B cell (primary cell): ENCODE measurements around the gene SRSF10. TPM values are rescaled to one million over a fixed set of nuclear protein-coding genes. Genes with fewer than 3 reads are reported as not detected.
A peak's percentile ranks its signal among the peaks of the same experiment; 100 is the strongest.

Experiments used
- ATAC-seq: fragments of 200-7000 bp; cut with Tn5 transposase; one replicate; pipeline ENCODE4 v1.10.0; 2021; ENCODE audit warnings: low read depth, mild to moderate bottlenecking, moderate number of reproducible peaks, moderate library complexity
- CTCF ChIA-PET: fragments of 350-600 bp; sonication (Branson Sonifier 250); formaldehyde crosslinking; loops from one replicate; lab custom pipeline; 2021; ENCODE audit warnings: antibody characterized with exemption, inconsistent platforms; lab: Charles Lee
- POLR2A ChIA-PET: fragments of 350-600 bp; sonication (Branson Sonifier 250); formaldehyde crosslinking; loops from one replicate; lab custom pipeline; 2021; ENCODE audit warnings: antibody characterized with exemption; lab: Charles Lee
- DNase-seq: peaks from one replicate; pipeline ENCODE4 v3.0.0; 2013
- H2AFZ ChIP-seq: 2 replicates; pipeline ENCODE4 v1.6.1; 2012; ENCODE audit warnings: mild to moderate bottlenecking, low read depth, low read length; ENCODE audit not compliant: insufficient read depth, poor library complexity, severe bottlenecking
- H3K27ac ChIP-seq, 2 donors: 1 replicate in 1 of 2; 2 replicates in 1 of 2; pipeline ENCODE4 v1.5.1; 2012 to 2013; ENCODE audit warnings: low read length in 2 of 2, mild to moderate bottlenecking in 2 of 2, moderate library complexity in 1 of 2
- H3K27me3 ChIP-seq, 4 experiments: fragments of 200-600 bp in 1 of 4; sonication (generic) in 1 of 4; replicated peaks in 1 of 4; 1 replicate in 2 of 4; 2 replicates in 2 of 4; pipeline versions ENCODE4 v1.6.1 to v1.7.0; 2013 to 2016; ENCODE audit warnings: low read length in 3 of 4, mild to moderate bottlenecking in 2 of 4, mixed read lengths in 1 of 4, moderate library complexity in 1 of 4; ENCODE audit not compliant: insufficient read depth in 4 of 4, control insufficient read depth in 3 of 4; ENCODE audit errors: control extremely low read depth in 1 of 4
- H3K36me3 ChIP-seq, 2 experiments: replicated peaks in 1 of 2; 1 replicate in 1 of 2; 2 replicates in 1 of 2; pipeline versions ENCODE4 v1.6.1 to v1.7.1; 2013; ENCODE audit warnings: low read length in 1 of 2; ENCODE audit not compliant: insufficient read depth in 2 of 2, control insufficient read depth in 1 of 2; ENCODE audit errors: control extremely low read depth in 1 of 2, extremely low read depth in 1 of 2
- H3K4me1 ChIP-seq, 2 donors: fragments of 200-600 bp in 1 of 2; sonication (generic) in 1 of 2; 1 replicate in 1 of 2; 2 replicates in 1 of 2; pipeline versions ENCODE4 v1.5.1 to v1.6.1; 2013 to 2017; ENCODE audit warnings: low read length in 2 of 2; ENCODE audit not compliant: control insufficient read depth in 2 of 2, insufficient read depth in 2 of 2
- H3K4me2 ChIP-seq: replicated peaks from 2 replicates; pipeline ENCODE3; 2012; ENCODE audit warnings: mild to moderate bottlenecking, low read depth, low read length; ENCODE audit not compliant: poor library complexity, severe bottlenecking
- H3K4me3 ChIP-seq, 5 experiments: fragments of 200-600 bp in 1 of 5; sonication (generic) in 1 of 5; 1 replicate in 3 of 5; 2 replicates in 2 of 5; pipeline versions ENCODE4 v1.5.1 to v1.7.0; 2011 to 2016; ENCODE audit warnings: low read length in 4 of 5, mild to moderate bottlenecking in 4 of 5, low read depth in 2 of 5, control low read depth in 1 of 5, moderate library complexity in 1 of 5; ENCODE audit not compliant: insufficient read depth in 1 of 5; ENCODE audit errors: control extremely low read depth in 1 of 5, extremely low read depth in 1 of 5
- H3K79me2 ChIP-seq: fragments of 200-600 bp; sonication (generic); one replicate; pipeline ENCODE4 v1.6.0; 2016; ENCODE audit warnings: low read length; ENCODE audit not compliant: control insufficient read depth, insufficient read depth
- H3K9ac ChIP-seq: fragments of 200-600 bp; sonication (generic); 2 replicates; pipeline ENCODE4 v1.6.1; 2017; ENCODE audit warnings: mild to moderate bottlenecking, low read length, moderate library complexity
- H3K9me3 ChIP-seq, 3 donors: one replicate each; pipeline versions ENCODE4 v1.6.1 to v1.7.1; 2013; ENCODE audit warnings: low read length in 2 of 3; ENCODE audit not compliant: control insufficient read depth in 2 of 3, insufficient read depth in 1 of 3; ENCODE audit errors: control extremely low read depth in 1 of 3
- H4K20me1 ChIP-seq: 2 replicates; pipeline ENCODE4 v1.6.0; 2012; ENCODE audit warnings: mild to moderate bottlenecking, low read length; ENCODE audit not compliant: insufficient read depth, control insufficient read depth, poor library complexity, severe bottlenecking
- H3K27ac Mint-ChIP-seq: one replicate; pipeline ENCODE4 v1.8.0; 2021; ENCODE audit warnings: mixed read lengths
- H3K27me3 Mint-ChIP-seq: one replicate; pipeline ENCODE4 v1.8.0; 2021; ENCODE audit warnings: mixed read lengths
- H3K4me1 Mint-ChIP-seq: one replicate; pipeline ENCODE4 v1.8.0; 2021; ENCODE audit warnings: mixed read lengths
- H3K4me3 Mint-ChIP-seq: one replicate; pipeline ENCODE4 v1.8.0; 2021; ENCODE audit warnings: mixed read lengths
- H3K9me3 Mint-ChIP-seq: one replicate; pipeline ENCODE4 v1.8.0; 2022; ENCODE audit warnings: mixed read lengths; ENCODE audit not compliant: insufficient read depth
- EZH2 ChIP-seq: IDR thresholded peaks from 2 replicates; pipeline ENCODE4 v1.6.1; 2012; ENCODE audit warnings: borderline replicate concordance, low read depth, mild to moderate bottlenecking, moderate library complexity, low read length; ENCODE audit not compliant: insufficient read depth, poor library complexity, severe bottlenecking
- WGBS: methylation state at CpG from one replicate; pipeline ENCODE4 v1.1.5; 2013; ENCODE audit warnings: missing lambda C conversion rate; ENCODE audit not compliant: insufficient coverage; 5-methylcytosine and 5-hydroxymethylcytosine counted together
- intact Hi-C: fragments of 100-400 bp; cut with micrococcal nuclease; formaldehyde crosslinking; loops from one replicate; pipeline ENCODE4 v1.10.0; 2022
- polyA plus RNA-seq: library from polyadenylated mRNA; depleted of rRNA; stranded (reverse); fragments of >200 nt; gene quantifications from 2 replicates; pipeline ENCODE4 v1.2.3, GENCODE V29; 2012
- total RNA-seq, 2 donors: library from RNA; stranded (reverse); fragments of 120-200 nt in 1 of 2; gene quantifications; 1 replicate in 1 of 2; 2 replicates in 1 of 2; pipeline versions ENCODE4 v1.2.3 to v1.2.4, GENCODE V29; 2013 to 2022
- TF ChIP-seq, protein P1 (sequence below): fragments of 200-600 bp; IDR thresholded peaks from one replicate; pipeline ENCODE4 v1.8.0; 2022; ENCODE audit warnings: antibody characterized with exemption, mild to moderate bottlenecking

Gene SRSF10
- total and polyA plus RNA-seq, 2 donors (not counting 1 experiment from before 2014, with no cell fraction given): 98.6 to 213 TPM

DNA sequence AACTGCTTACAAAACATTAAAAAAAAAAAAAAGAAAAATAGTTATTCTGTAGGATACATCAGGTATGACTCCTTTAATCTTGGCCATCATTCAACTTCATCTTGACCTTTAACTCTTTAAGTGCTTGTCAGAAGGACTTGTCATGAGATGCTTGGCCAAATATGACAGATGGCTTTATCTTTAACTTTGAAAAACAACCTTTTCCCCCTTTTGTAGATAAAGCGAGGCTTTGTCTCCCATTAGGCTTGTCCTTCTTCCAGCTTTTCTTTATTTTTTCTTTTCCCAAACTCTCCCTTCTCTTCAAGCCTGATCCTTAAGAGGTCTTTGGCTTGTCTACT, 2.3 kb downstream of the SRSF10 start:
- H4K20me1 ChIP-seq: peaks cover 57% of the 10 kb centered on the region
- H3K4me3 ChIP-seq: no peak overlapping the region
- intact Hi-C loops: no loop called here

DNA sequence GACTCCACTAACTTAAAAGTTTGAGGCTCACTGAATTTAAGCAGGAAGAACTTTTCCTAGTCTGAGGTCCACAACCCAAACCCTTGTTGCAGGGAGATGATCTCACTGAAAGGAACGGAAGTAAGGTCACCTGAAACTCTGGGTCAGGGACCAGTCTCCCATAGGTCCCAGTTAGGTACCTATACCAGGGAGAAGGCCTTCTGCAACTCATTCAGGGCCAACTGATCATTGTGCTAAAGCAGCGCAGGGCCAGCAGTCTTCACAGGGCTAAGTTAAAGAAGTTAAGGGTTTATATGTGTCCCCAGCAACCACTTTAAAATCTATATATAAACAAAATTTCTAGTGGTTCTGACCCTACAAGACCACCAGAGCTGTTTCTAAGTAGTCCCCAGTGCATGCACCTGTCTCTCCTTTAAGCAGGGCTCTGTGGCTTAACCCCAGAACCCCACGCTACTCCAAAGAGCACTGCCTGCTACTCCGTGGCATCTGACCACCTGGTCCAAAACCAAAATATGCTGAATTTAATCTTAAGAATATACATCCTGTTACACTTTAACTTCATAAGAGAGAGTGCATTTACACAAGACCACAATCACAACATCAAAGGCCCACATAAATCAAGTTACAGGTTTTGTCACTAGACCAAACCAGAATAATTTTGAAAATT, 2.8 kb downstream of the SRSF10 start:
- Histone ChIP-seq H3K9me3 (no peaks in the 10 kb centered on the region), H4K20me1 (peaks cover 62% of the 10 kb centered on the region), H3K27ac (peak overlapping the region in 1 of 2 donors; percentile 5), H3K27me3 (no peaks in the 10 kb centered on the region), H3K36me3 (peaks cover 12 to 17% of the 10 kb centered on the region in 2 experiments), H3K4me3 (no peak overlapping the region), H2AFZ (no peak overlapping the region), H3K4me2 (peak overlapping the region; percentile 90), H3K79me2 (peaks cover 75% of the 10 kb centered on the region), H3K4me1 (peaks cover 36 to 41% of the 10 kb centered on the region in 2 donors), H3K9ac (no peak overlapping the region)
- ATAC-seq (no peak), DNase-seq (no peak)
- peak overlapping the region; percentile 32 for H3K27ac Mint-ChIP-seq
- CTCF ChIA-PET: no interaction called here
- WGBS: 63% methylated on average over 1 of the region's 4 CpGs
- POLR2A ChIA-PET: interaction anchor here (0.6 to 1.2 kb wide), 3 partner anchors 15 to 205 kb away, joined by 3 to 7 read pairs (median 4); no protein-coding TSS in a partner anchor
- intact Hi-C loops: no loop called here
- H3K9me3 Mint-ChIP-seq: no peaks in the 10 kb centered on the region
- TF ChIP-seq EZH2: no peak
- TF ChIP-seq, protein P1, sequence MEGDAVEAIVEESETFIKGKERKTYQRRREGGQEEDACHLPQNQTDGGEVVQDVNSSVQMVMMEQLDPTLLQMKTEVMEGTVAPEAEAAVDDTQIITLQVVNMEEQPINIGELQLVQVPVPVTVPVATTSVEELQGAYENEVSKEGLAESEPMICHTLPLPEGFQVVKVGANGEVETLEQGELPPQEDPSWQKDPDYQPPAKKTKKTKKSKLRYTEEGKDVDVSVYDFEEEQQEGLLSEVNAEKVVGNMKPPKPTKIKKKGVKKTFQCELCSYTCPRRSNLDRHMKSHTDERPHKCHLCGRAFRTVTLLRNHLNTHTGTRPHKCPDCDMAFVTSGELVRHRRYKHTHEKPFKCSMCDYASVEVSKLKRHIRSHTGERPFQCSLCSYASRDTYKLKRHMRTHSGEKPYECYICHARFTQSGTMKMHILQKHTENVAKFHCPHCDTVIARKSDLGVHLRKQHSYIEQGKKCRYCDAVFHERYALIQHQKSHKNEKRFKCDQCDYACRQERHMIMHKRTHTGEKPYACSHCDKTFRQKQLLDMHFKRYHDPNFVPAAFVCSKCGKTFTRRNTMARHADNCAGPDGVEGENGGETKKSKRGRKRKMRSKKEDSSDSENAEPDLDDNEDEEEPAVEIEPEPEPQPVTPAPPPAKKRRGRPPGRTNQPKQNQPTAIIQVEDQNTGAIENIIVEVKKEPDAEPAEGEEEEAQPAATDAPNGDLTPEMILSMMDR: no peak
- H3K4me3 Mint-ChIP-seq: peak overlapping the region; percentile 61
- H3K27me3 Mint-ChIP-seq: no peaks in the 10 kb centered on the region
- H3K4me1 Mint-ChIP-seq: peaks cover 63% of the 10 kb centered on the region

More for the DNA sequence above, 2.3 kb downstream of the SRSF10 start:
- no CpG with 5 or more reads among the region's 1 CpG for WGBS
- H2AFZ ChIP-seq: no peak overlapping the region
- Mint-ChIP-seq H3K4me3 (peak overlapping the region; percentile 91), H3K9me3 (no peaks in the 10 kb centered on the region), H3K27me3 (no peaks in the 10 kb centered on the region), H3K27ac (peak overlapping the region; percentile 34), H3K4me1 (peaks cover 63% of the 10 kb centered on the region)
- H3K4me2 ChIP-seq: peak overlapping the region; percentile 90
- no peaks in the 10 kb centered on the region for H3K9me3 ChIP-seq
- no peaks in the 10 kb centered on the region for H3K27me3 ChIP-seq
- H3K79me2 ChIP-seq: peaks cover 71% of the 10 kb centered on the region
- DNase-seq: no peak
- H3K36me3 ChIP-seq: peaks cover 12 to 16% of the 10 kb centered on the region in 2 experiments
- TF ChIP-seq, protein P1: no peak
- TF ChIP-seq EZH2: no peak
- H3K27ac ChIP-seq: peak overlapping the region in 1 of 2 donors; percentile 97
- no peak overlapping the region for H3K9ac ChIP-seq
- ATAC-seq: no peak
- POLR2A ChIA-PET: interaction anchor here (0.6 kb wide), 1 partner anchor 15 kb away, joined by 7 read pairs; no protein-coding TSS in a partner anchor
- H3K4me1 ChIP-seq: peaks cover 36 to 41% of the 10 kb centered on the region in 2 donors
- CTCF ChIA-PET: interaction anchor here (2.7 kb wide), 1 partner anchor 17 kb away, joined by 10 read pairs; the partner anchor contains the start of gene PNRC2
